Forelimb muscle (tissue), 1 donor: ENCODE data around the gene TPRG1. TPM values are rescaled to one million over a fixed set of nuclear protein-coding genes. Genes with fewer than 3 reads are reported as not detected.
A peak's percentile ranks its signal among the peaks of the same experiment; 100 is the strongest.
"Not testable (repeated sequence)": the region's sequence is repeated elsewhere in the genome, so short reads cannot be mapped to it uniquely, and the experiment has no call there.

Source experiments
- DNase-seq: peaks from one replicate; pipeline ENCODE4 v3.0.0-alpha.2; 2013; ENCODE audit warnings: low read depth
- polyA plus RNA-seq: library from polyadenylated mRNA; unstranded; fragments of 120-200 nt; gene quantifications from one replicate; pipeline ENCODE4 v1.2.1, GENCODE V29; 2013; ENCODE audit not compliant: insufficient read length

The TPRG1 gene
- polyA plus RNA-seq, 1 donor: 2.7 TPM

- no peak for DNase-seq
Measured at GRCh38 chr3:189308608-189309007, 136.8 kb downstream of the TPRG1 start.

- no peak for DNase-seq
Measured at GRCh38 chr3:189309400-189309975, 137.7 kb downstream of the TPRG1 start.

GRCh38 chr3:189311521-189311920 is 139.8 kb downstream of the TPRG1 start:
- no peak for DNase-seq

- no peak for DNase-seq
Measured at GRCh38 chr3:189312866-189313265, 141.1 kb downstream of the TPRG1 start.

GRCh38 chr3:189316296-189317019 is 144.7 kb downstream of the TPRG1 start:
- no peak for DNase-seq

- no peak for DNase-seq
Measured at GRCh38 chr3:189317911-189318310, 146.1 kb downstream of the TPRG1 start.

- DNase-seq: no peak
Measured at GRCh38 chr3:189320511-189320910, 148.7 kb downstream of the TPRG1 start.

- DNase-seq: no peak
Measured at GRCh38 chr3:189322339-189322738, 150.6 kb downstream of the TPRG1 start.

GRCh38 chr3:189324538-189325138 is 152.9 kb downstream of the TPRG1 start:
- no peak for DNase-seq

GRCh38 chr3:189325454-189325853 is 153.7 kb downstream of the TPRG1 start:
- DNase-seq: no peak

GRCh38 chr3:189329630-189330029 is 157.9 kb downstream of the TPRG1 start:
- DNase-seq: not testable (repeated sequence)

GRCh38 chr3:189330066-189330465 is 158.3 kb downstream of the TPRG1 start:
- DNase-seq: no peak

- DNase-seq: no peak
Measured at GRCh38 chr3:189331002-189331418, 159.2 kb downstream of the TPRG1 start.

GRCh38 chr3:189334064-189334920 is 162.5 kb downstream of the TPRG1 start:
- no peak for DNase-seq

GRCh38 chr3:189337673-189338091 is 165.9 kb downstream of the TPRG1 start:
- DNase-seq: no peak

- peak; percentile 32 for DNase-seq
Measured at GRCh38 chr3:189338366-189338765, 166.6 kb downstream of the TPRG1 start.

GRCh38 chr3:189339996-189340395 is 168.2 kb downstream of the TPRG1 start:
- DNase-seq: no peak

- DNase-seq: no peak
Measured at GRCh38 chr3:189340680-189341460, 169.1 kb downstream of the TPRG1 start.

GRCh38 chr3:189342811-189343210 is 171.0 kb downstream of the TPRG1 start:
- no peak for DNase-seq

- no peak for DNase-seq
Measured at GRCh38 chr3:189344996-189345395, 173.2 kb downstream of the TPRG1 start.

GRCh38 chr3:189349772-189350171 is 178.0 kb downstream of the TPRG1 start:
- no peak for DNase-seq
